Coronary artery (tissue), 2 donors: ENCODE measurements around the gene ASB2.

Source experiments
- DNase-seq: peaks from one replicate; pipeline ENCODE4 v3.0.0-alpha.2; 2017; ENCODE audit warnings: low spot score
- H3K27ac ChIP-seq, 2 donors: fragments of 200-600 bp; sonication (generic); one replicate each; pipeline ENCODE4 v1.5.1; 2016 to 2019
- H3K4me3 ChIP-seq: fragments of 200-600 bp; sonication (generic); 2 replicates; pipeline ENCODE4 v1.5.1; 2016; ENCODE audit warnings: mild to moderate bottlenecking, moderate library complexity
- CTCF ChIP-seq: fragments of 200-600 bp; sonication (generic); IDR thresholded peaks from one replicate; pipeline ENCODE4 v1.5.1; 2019; ENCODE audit warnings: antibody characterized with exemption

Gene ASB2

GRCh38 chr14:93969082-93969828 is 7.1 kb downstream of the ASB2 start:
- no peak for TF ChIP-seq CTCF
- Histone ChIP-seq H3K4me3 (no peak overlapping the region), H3K27ac (peak overlapping the region; percentile 64 to 92)
- no peak for DNase-seq

- no peak for TF ChIP-seq CTCF
- H3K27ac ChIP-seq = peak overlapping the region; percentile 85 to 92
- no peak overlapping the region for H3K4me3 ChIP-seq
- DNase-seq = no peak
Observed at GRCh38 chr14:93967637-93968250, 8.6 kb downstream of the ASB2 start.

GRCh38 chr14:93965946-93966474 is 10.4 kb downstream of the ASB2 start:
- DNase-seq = no peak
- TF ChIP-seq CTCF = no peak
- Histone ChIP-seq H3K27ac (peak overlapping the region; percentile 85 to 92), H3K4me3 (no peak overlapping the region)

- no peak for DNase-seq
- Histone ChIP-seq H3K27ac (peak overlapping the region; percentile 85 to 92), H3K4me3 (no peak overlapping the region)
- TF ChIP-seq CTCF = no peak
Observed at GRCh38 chr14:93965287-93965821, 11.0 kb downstream of the ASB2 start.

- TF ChIP-seq CTCF = no peak
- DNase-seq = no peak
- Histone ChIP-seq H3K4me3 (no peak overlapping the region), H3K27ac (peak overlapping the region; percentile 85 to 92)
Observed at GRCh38 chr14:93964820-93965286, 11.5 kb downstream of the ASB2 start.

GRCh38 chr14:93964281-93964680 is 12.1 kb downstream of the ASB2 start:
- peak overlapping the region in 1 of 2 donors; percentile 92 for H3K27ac ChIP-seq
- H3K4me3 ChIP-seq = no peak overlapping the region
- no peak for TF ChIP-seq CTCF
- no peak for DNase-seq
